Loucy (cell line): ENCODE data around the gene SNX19.

Source experiments
- H2AFZ ChIP-seq: fragments of 200-600 bp; sonication (generic); 2 replicates; pipeline ENCODE4 v1.6.0; 2016; ENCODE audit warnings: antibody characterized with exemption, mild to moderate bottlenecking, low read length, moderate library complexity
- H3F3A ChIP-seq: fragments of 200-600 bp; 2 replicates; pipeline ENCODE4 v1.6.0; 2016; ENCODE audit warnings: antibody characterized with exemption, low read depth, mild to moderate bottlenecking
- H3K27me3 ChIP-seq: fragments of 200-600 bp; sonication (generic); 2 replicates; pipeline ENCODE4 v1.6.1; 2014; ENCODE audit warnings: low read length, mild to moderate bottlenecking; ENCODE audit not compliant: insufficient read depth, poor library complexity, severe bottlenecking
- H3K36me3 ChIP-seq: fragments of 200-600 bp; sonication (generic); 2 replicates; pipeline ENCODE4 v1.6.1; 2016; ENCODE audit warnings: low read length; ENCODE audit not compliant: insufficient read depth
- H3K4me1 ChIP-seq: fragments of 200-600 bp; sonication (generic); 2 replicates; pipeline ENCODE4 v1.5.1; 2014; ENCODE audit warnings: low read length, mild to moderate bottlenecking; ENCODE audit not compliant: insufficient read depth, poor library complexity, severe bottlenecking
- H3K4me2 ChIP-seq: fragments of 200-600 bp; sonication (generic); 2 replicates; pipeline ENCODE4 v1.6.0; 2014; ENCODE audit warnings: antibody characterized with exemption, low read length, low read depth, mild to moderate bottlenecking; ENCODE audit not compliant: poor library complexity, severe bottlenecking
- H3K4me3 ChIP-seq: fragments of 200-600 bp; sonication (generic); 2 replicates; pipeline ENCODE4 v1.5.1; 2014; ENCODE audit warnings: low read length, mild to moderate bottlenecking, mixed read lengths; ENCODE audit not compliant: poor library complexity, severe bottlenecking
- H3K79me2 ChIP-seq: fragments of 200-600 bp; sonication (generic); 2 replicates; pipeline ENCODE4 v1.6.1; 2014; ENCODE audit warnings: low read length; ENCODE audit not compliant: insufficient read depth
- H3K9ac ChIP-seq: fragments of 200-600 bp; sonication (generic); 2 replicates; pipeline ENCODE4 v1.6.0; 2014; ENCODE audit warnings: mild to moderate bottlenecking, low read depth, low read length, moderate library complexity; ENCODE audit not compliant: poor library complexity, severe bottlenecking
- H3K9me2 ChIP-seq: fragments of 200-600 bp; sonication (generic); replicated peaks from 2 replicates; pipeline ENCODE4 v1.6.1; 2016; ENCODE audit warnings: low read depth, low read length, mixed read lengths
- H3K9me3 ChIP-seq: fragments of 200-600 bp; sonication (generic); 2 replicates; pipeline ENCODE4 v1.6.1; 2014; ENCODE audit warnings: mild to moderate bottlenecking, antibody characterized with exemption, low read length, low read depth; ENCODE audit not compliant: insufficient read depth
- H4K20me1 ChIP-seq: fragments of 200-600 bp; sonication (generic); 2 replicates; pipeline ENCODE4 v1.6.0; 2014; ENCODE audit warnings: antibody characterized with exemption, low read length, mild to moderate bottlenecking; ENCODE audit not compliant: insufficient read depth, poor library complexity, severe bottlenecking
- EZH2phosphoT487 ChIP-seq: fragments of 200-600 bp; IDR thresholded peaks from 2 replicates; pipeline ENCODE4 v1.6.1; 2018; ENCODE audit warnings: antibody characterized with exemption, mild to moderate bottlenecking, moderate library complexity, borderline replicate concordance
- TF ChIP-seq, protein P1 (sequence below): fragments of 200-600 bp; sonication (generic); conservative IDR thresholded peaks from 2 replicates; pipeline ENCODE4 v1.5.1; 2014; ENCODE audit warnings: mild to moderate bottlenecking, antibody characterized with exemption, low read length

The SNX19 gene

DNA sequence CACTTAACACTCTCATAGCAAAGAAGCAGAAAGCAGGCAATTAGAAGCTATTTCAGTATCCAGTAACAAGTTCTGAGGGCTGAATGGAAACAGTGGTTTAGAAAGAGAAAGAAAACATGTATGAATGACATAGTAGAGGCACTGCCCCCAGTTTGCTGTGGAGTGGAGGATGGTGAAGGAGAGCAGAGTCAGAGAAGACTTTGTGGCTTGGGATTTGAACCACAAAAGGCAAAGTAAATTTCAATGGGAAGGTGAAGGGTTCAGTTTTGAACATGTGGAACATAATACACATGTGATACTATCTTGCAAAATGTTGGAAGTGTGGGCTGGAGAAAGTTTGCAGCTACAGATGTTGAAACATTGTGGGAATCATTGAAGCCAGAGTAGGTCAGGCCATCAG is 81.4 kb downstream of the SNX19 start:
- Histone ChIP-seq H3F3A (no peaks in the 10 kb centered on the region), H2AFZ (no peak overlapping the region), H3K36me3 (no peaks in the 10 kb centered on the region), H3K4me1 (no peaks in the 10 kb centered on the region), H3K27me3 (no peaks in the 10 kb centered on the region), H3K9ac (no peak overlapping the region), H3K4me3 (no peak overlapping the region), H3K9me2 (no peaks in the 10 kb centered on the region), H3K9me3 (no peaks in the 10 kb centered on the region), H3K4me2 (no peak overlapping the region), H3K79me2 (no peaks in the 10 kb centered on the region), H4K20me1 (no peaks in the 10 kb centered on the region)
- no peak for TF ChIP-seq EZH2phosphoT487
- TF ChIP-seq, protein P1, sequence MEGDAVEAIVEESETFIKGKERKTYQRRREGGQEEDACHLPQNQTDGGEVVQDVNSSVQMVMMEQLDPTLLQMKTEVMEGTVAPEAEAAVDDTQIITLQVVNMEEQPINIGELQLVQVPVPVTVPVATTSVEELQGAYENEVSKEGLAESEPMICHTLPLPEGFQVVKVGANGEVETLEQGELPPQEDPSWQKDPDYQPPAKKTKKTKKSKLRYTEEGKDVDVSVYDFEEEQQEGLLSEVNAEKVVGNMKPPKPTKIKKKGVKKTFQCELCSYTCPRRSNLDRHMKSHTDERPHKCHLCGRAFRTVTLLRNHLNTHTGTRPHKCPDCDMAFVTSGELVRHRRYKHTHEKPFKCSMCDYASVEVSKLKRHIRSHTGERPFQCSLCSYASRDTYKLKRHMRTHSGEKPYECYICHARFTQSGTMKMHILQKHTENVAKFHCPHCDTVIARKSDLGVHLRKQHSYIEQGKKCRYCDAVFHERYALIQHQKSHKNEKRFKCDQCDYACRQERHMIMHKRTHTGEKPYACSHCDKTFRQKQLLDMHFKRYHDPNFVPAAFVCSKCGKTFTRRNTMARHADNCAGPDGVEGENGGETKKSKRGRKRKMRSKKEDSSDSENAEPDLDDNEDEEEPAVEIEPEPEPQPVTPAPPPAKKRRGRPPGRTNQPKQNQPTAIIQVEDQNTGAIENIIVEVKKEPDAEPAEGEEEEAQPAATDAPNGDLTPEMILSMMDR: no peak

DNA sequence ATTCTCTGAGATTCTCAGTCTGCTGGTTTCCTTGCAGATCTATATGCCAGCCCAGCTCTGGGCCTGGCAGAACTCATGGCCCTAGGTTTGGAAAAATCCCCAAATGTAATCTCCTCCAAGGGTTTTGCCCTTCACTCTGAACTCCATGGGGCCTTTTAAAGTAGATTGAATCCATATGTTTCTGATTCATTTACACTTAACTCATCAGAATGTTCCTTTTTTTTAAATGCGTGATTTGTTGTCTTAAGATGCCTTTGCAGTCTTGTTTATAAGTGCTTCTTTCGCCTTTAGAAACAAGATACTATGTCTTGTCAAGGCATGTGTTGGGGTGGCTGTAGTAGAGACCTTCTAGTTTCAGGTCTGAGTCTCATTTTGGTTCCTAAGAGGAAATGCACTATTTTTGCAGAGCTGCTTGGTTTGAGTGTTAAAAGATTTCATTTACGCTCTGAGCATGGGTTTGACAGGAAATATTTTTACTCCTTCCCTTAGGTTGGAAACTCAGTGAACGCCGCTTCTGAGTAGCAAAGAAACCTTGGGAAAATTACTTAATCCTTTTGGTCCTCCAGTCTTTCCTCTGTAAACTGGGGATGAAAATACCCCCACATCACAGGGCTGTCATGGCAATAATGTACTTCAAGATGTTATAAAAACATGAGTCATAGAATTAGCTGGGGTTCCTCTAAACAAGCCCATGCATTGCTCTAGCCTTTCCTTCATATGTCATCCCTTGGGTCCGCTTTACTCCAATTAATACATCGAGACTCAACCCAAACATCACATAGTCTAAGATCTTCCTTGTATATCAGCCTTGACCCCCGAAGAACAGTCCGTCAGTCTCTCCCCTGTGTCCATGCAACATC is 83.5 kb downstream of the SNX19 start:
- Histone ChIP-seq H3K9me3 (no peaks in the 10 kb centered on the region), H3K4me1 (no peaks in the 10 kb centered on the region), H3K27me3 (no peaks in the 10 kb centered on the region), H3K9ac (no peak overlapping the region), H3K36me3 (no peaks in the 10 kb centered on the region), H3F3A (no peaks in the 10 kb centered on the region), H2AFZ (no peak overlapping the region), H3K79me2 (no peaks in the 10 kb centered on the region), H4K20me1 (no peaks in the 10 kb centered on the region), H3K4me2 (no peak overlapping the region), H3K4me3 (no peak overlapping the region), H3K9me2 (no peaks in the 10 kb centered on the region)
- no peak for TF ChIP-seq EZH2phosphoT487
- TF ChIP-seq, protein P1: no peak

DNA sequence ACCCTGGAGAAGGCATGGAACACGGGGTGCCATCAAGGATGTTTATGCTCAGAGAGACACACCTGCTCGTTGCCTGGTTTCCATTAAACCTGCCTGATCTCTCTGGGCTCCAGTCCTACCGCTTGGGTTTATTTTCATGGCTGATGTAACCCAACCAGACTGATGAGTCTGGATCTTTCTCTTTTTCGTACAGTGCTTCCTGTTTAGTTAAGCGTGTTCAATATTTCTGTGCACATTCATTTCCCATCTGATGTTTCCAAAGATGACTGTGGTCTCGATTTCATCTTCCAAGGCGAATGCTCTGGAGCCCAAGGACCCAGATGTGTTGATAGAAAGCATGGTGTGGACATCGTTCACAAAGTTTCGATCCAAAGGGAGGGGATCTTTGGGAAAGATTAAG is 84.3 kb downstream of the SNX19 start:
- no peak overlapping the region for H3K9ac ChIP-seq
- H3K79me2 ChIP-seq: no peaks in the 10 kb centered on the region
- no peaks in the 10 kb centered on the region for H3K36me3 ChIP-seq
- no peak overlapping the region for H2AFZ ChIP-seq
- H3K27me3 ChIP-seq: no peaks in the 10 kb centered on the region
- no peaks in the 10 kb centered on the region for H3K9me3 ChIP-seq
- no peaks in the 10 kb centered on the region for H3F3A ChIP-seq
- H3K4me3 ChIP-seq: no peak overlapping the region
- H3K4me2 ChIP-seq: no peak overlapping the region
- no peaks in the 10 kb centered on the region for H4K20me1 ChIP-seq
- no peaks in the 10 kb centered on the region for H3K9me2 ChIP-seq
- no peaks in the 10 kb centered on the region for H3K4me1 ChIP-seq
- TF ChIP-seq EZH2phosphoT487: no peak
- TF ChIP-seq, protein P1: no peak
